Stomach (tissue), 9 donors: ENCODE data around the gene FUT8. TPM values are rescaled to one million over a fixed set of nuclear protein-coding genes. Genes with fewer than 3 reads are reported as not detected.

Source experiments
- DNase-seq, 2 donors: peaks; one replicate each; pipeline versions ENCODE4 v3.0.0 to v3.0.0-alpha.2; 2013 to 2019
- H3K27ac ChIP-seq, 5 donors: fragments of 200-600 bp in 4 of 5; sonication (generic) in 4 of 5; one replicate each; pipeline ENCODE4 v1.5.1; 2013 to 2019; ENCODE audit warnings: mild to moderate bottlenecking in 1 of 5, moderate library complexity in 1 of 5
- H3K27me3 ChIP-seq, 3 donors: fragments of 200-600 bp; sonication (generic); one replicate each; pipeline ENCODE4 v1.5.1; 2017 to 2019; ENCODE audit warnings: mixed run types in 1 of 3
- H3K36me3 ChIP-seq, 4 donors: fragments of 200-600 bp; sonication (generic); 1 replicate in 3 of 4; 2 replicates in 1 of 4; pipeline ENCODE4 v1.5.1; 2016 to 2019
- H3K4me1 ChIP-seq, 4 donors: fragments of 200-600 bp; sonication (generic); one replicate each; pipeline ENCODE4 v1.5.1; 2016 to 2019
- H3K4me3 ChIP-seq, 4 donors: fragments of 200-600 bp; sonication (generic) in 3 of 4; one replicate each; pipeline ENCODE4 v1.5.1; 2016 to 2019; ENCODE audit warnings: mild to moderate bottlenecking in 1 of 4
- H3K9me3 ChIP-seq, 4 donors: fragments of 200-600 bp; sonication (generic); one replicate each; pipeline ENCODE4 v1.5.1; 2016 to 2019
- EP300 ChIP-seq: sonication (generic); formaldehyde crosslinking; IDR thresholded peaks from one replicate; pipeline ENCODE4 v1.6.1; 2017; ENCODE audit warnings: antibody characterized with exemption
- POLR2A ChIP-seq, 4 donors: fragments of 450-650 bp; IDR thresholded peaks; one replicate each; pipeline ENCODE4 v1.6.1; 2016; ENCODE audit warnings: antibody characterized with exemption in 4 of 4, control low read depth in 2 of 4, mild to moderate bottlenecking in 1 of 4, moderate library complexity in 1 of 4
- POLR2AphosphoS5 ChIP-seq, 3 donors: sonication (generic); formaldehyde crosslinking; IDR thresholded peaks; one replicate each; pipeline ENCODE4 v1.6.1; 2016; ENCODE audit warnings: antibody characterized with exemption in 3 of 3
- WGBS, 5 donors: extraction: QIAGEN DNeasy Blood & Tissue Kit in 3 of 5; methylation state at CpG; one replicate each; pipeline versions ENCODE4 v1.1.5 to v1.1.7; 2013 to 2018; 5-methylcytosine and 5-hydroxymethylcytosine counted together
- intact Hi-C: fragments of 100-400 bp; cut with DNase I; formaldehyde crosslinking; loops from one replicate; pipeline ENCODE4 v1.15.1; 2023; ENCODE audit warnings: low total_unique reads
- polyA plus RNA-seq, 3 donors: library from polyadenylated mRNA; stranded (reverse); fragments of 200-250 nt; gene quantifications; one replicate each; pipeline ENCODE4 v1.2.3, GENCODE V29; 2013
- total RNA-seq, 5 donors: library from RNA; depleted of rRNA; stranded (reverse); fragments of >200 nt; gene quantifications; one replicate each; pipeline versions ENCODE4 v1.1.0 to v1.2.3, GENCODE V29; 2014 to 2016
- TF ChIP-seq, protein P1 (sequence below), 7 experiments: fragments of 450-650 bp in 4 of 7; fragments of 200-600 bp in 3 of 7; sonication (generic) in 3 of 7; IDR thresholded peaks; one replicate each; pipeline ENCODE4 v1.5.1; 2016 to 2019; ENCODE audit warnings: antibody characterized with exemption in 7 of 7, control low read depth in 2 of 7, mild to moderate bottlenecking in 1 of 7
- donor health status: healthy with polysubstance abuse.
- donor health status: Bipolar disorder and iron deficiency.
- donor health status: healthy.

The FUT8 gene
- total and polyA plus RNA-seq, 8 donors: 17.4 to 175 (median 36.7) TPM

DNA sequence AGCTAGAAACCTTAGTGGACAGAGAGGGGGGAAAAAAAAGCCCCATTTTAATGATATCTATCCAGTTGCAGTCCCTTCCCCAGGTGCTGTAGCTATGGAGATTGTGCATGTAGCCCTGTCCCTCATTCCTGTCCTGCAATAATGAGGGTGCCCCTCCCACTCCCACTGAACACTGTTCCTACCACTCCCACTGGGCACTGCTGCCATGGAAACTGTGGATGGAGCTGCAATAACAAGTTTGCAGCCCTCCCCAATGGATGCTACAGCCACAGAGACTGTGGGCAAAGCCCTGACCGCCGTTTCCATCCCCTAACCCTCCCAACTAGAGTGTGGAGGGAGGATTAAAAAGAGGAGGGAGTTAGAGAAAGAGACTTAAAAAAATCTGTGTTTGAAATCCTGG is 238.3 kb downstream of the FUT8 start:
- 93 to 98% (median 95%) methylated on average over 2 of the region's 2 CpGs for WGBS, 5 donors

DNA sequence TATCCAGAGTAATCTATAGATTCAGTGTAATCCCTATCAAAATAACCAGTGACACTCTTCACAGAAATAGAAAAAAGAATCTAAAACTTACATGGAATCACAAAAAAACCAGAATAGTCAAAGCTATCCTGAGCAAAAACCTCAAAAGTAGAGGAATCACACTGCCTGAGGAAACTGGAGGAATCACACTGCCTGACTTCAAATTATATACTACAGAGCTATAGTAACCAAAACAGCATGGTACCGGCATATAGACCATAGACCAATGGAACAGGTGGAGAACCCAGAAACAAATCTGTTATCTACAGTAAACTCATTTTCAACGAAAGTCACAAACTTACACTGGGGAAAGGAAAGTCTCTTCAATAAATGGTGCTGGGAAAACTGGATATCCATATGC is 244.0 kb downstream of the FUT8 start:
- TF ChIP-seq POLR2AphosphoS5 (IDR thresholded peaks at IDR 0.05) (no peak), EP300 (no peak), POLR2A (IDR thresholded peaks at IDR 0.05) (no peak)
- TF ChIP-seq, protein P1, sequence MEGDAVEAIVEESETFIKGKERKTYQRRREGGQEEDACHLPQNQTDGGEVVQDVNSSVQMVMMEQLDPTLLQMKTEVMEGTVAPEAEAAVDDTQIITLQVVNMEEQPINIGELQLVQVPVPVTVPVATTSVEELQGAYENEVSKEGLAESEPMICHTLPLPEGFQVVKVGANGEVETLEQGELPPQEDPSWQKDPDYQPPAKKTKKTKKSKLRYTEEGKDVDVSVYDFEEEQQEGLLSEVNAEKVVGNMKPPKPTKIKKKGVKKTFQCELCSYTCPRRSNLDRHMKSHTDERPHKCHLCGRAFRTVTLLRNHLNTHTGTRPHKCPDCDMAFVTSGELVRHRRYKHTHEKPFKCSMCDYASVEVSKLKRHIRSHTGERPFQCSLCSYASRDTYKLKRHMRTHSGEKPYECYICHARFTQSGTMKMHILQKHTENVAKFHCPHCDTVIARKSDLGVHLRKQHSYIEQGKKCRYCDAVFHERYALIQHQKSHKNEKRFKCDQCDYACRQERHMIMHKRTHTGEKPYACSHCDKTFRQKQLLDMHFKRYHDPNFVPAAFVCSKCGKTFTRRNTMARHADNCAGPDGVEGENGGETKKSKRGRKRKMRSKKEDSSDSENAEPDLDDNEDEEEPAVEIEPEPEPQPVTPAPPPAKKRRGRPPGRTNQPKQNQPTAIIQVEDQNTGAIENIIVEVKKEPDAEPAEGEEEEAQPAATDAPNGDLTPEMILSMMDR (IDR thresholded peaks at IDR 0.05): no peak
- H3K4me3 ChIP-seq: no peak overlapping the region
- intact Hi-C loops: no loop called here
- H3K36me3 ChIP-seq: no peaks in the 10 kb centered on the region
- no peak for DNase-seq
- peaks cover 0 to 5% (median 2%) of the 10 kb centered on the region in 4 donors for H3K9me3 ChIP-seq
- H3K4me1 ChIP-seq: peaks cover 0 to 36% (median 15%) of the 10 kb centered on the region in 4 donors
- H3K27ac ChIP-seq: no peak overlapping the region
- no peaks in the 10 kb centered on the region for H3K27me3 ChIP-seq
- WGBS, 5 donors: 91 to 98% (median 96%) methylated on average over 2 of the region's 2 CpGs

More for the DNA sequence above, 238.3 kb downstream of the FUT8 start:
- intact Hi-C loops: no loop called here
- H3K4me3 ChIP-seq: no peak overlapping the region
- no peak for TF ChIP-seq EP300
- TF ChIP-seq, protein P1 (IDR thresholded peaks at IDR 0.05): no peak
- TF ChIP-seq POLR2AphosphoS5 (IDR thresholded peaks at IDR 0.05): no peak
- no peak for TF ChIP-seq POLR2A (IDR thresholded peaks at IDR 0.05)
- H3K4me1 ChIP-seq: no peaks in the 10 kb centered on the region
- peaks cover 0 to 4% (median 0%) of the 10 kb centered on the region in 4 donors for H3K9me3 ChIP-seq
- peak in 1 of 2 donors; percentile 6 for DNase-seq
- no peak overlapping the region for H3K27ac ChIP-seq
- peaks cover 0 to 14% (median 3%) of the 10 kb centered on the region in 4 donors for H3K36me3 ChIP-seq
- H3K27me3 ChIP-seq: no peaks in the 10 kb centered on the region

DNA sequence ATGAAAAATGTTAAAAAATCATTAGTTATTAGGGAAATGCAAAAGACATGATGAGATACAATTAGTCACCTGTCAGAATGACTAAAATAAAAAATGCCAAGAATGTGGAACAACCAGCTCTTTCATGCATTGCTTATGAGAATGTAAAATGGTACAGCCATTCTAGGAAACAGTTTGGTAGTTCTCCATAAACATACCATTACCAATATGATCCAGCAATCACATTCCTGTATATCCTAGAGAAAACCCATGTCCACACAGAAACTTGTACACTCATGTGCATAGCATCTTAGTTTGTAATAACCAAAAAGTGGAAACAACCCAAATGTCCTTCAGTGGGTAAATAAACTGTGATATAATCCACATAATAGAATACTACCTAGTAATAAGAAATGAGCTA is 245.7 kb downstream of the FUT8 start:
- TF ChIP-seq EP300: no peak
- TF ChIP-seq, protein P1 (IDR thresholded peaks at IDR 0.05): no peak
- no peak for TF ChIP-seq POLR2AphosphoS5 (IDR thresholded peaks at IDR 0.05)
- TF ChIP-seq POLR2A (IDR thresholded peaks at IDR 0.05): no peak
- H3K4me1 ChIP-seq: peaks cover 0 to 46% (median 19%) of the 10 kb centered on the region in 4 donors
- no peak overlapping the region for H3K4me3 ChIP-seq
- intact Hi-C loops: no loop called here
- no peaks in the 10 kb centered on the region for H3K36me3 ChIP-seq
- H3K9me3 ChIP-seq: peaks cover 0 to 5% (median 2%) of the 10 kb centered on the region in 4 donors
- DNase-seq: no peak
- no peaks in the 10 kb centered on the region for H3K27me3 ChIP-seq
- H3K27ac ChIP-seq: no peak overlapping the region

DNA sequence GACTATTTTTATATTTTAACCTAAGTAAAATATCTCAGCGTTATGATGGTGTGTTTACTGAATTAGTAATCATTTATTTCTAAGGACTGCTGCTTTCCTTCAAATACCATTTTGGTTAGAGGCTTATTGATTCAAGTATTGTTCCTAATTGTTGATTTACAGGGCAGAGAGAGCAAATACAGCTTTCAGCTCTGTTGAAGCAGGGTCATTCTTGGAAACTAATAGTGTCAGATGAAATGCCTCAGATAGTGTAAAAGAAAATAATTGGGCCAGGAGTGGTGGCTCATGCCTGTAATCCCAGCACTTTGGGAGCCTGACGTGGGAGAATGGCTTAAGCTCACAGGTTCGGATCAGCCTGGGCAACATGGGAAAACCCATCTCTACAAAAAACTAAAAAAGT is 249.3 kb downstream of the FUT8 start:
- H3K9me3 ChIP-seq: no peaks in the 10 kb centered on the region
- no peaks in the 10 kb centered on the region for H3K27me3 ChIP-seq
- no peak overlapping the region for H3K4me3 ChIP-seq
- WGBS, 5 donors: 31 to 59% (median 45%) methylated on average over 3 of the region's 3 CpGs
- peaks cover 0 to 46% (median 19%) of the 10 kb centered on the region in 4 donors for H3K4me1 ChIP-seq
- intact Hi-C loops: no loop called here
- TF ChIP-seq POLR2AphosphoS5 (IDR thresholded peaks at IDR 0.05) (peak in 1 of 3 donors; percentile 23), POLR2A (IDR thresholded peaks at IDR 0.05) (no peak)
- H3K27ac ChIP-seq: peak overlapping the region in 2 of 5 donors; percentile 1 to 54
- DNase-seq: peak in 1 of 2 donors; percentile 54
- H3K36me3 ChIP-seq: no peaks in the 10 kb centered on the region

DNA sequence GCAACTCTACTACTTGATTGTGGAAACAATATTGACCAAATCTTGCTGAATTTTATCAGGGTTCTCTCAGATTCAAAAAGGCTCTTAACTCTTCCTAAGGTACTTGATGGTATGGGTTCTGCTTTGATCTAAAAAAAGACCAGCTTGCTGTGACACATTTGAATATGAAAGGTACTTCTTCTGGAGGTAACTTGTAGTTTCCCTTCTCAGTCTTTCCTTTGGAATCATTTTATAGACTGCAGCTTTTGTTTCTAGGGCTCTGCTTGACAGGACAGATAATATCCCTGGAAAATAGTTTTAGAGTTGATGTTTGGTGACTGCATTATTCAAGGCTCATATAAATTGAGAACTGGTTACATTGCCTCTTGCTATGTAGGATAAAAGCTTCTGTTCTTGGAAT is 251.9 kb downstream of the FUT8 start:
- no peak for DNase-seq
- Histone ChIP-seq H3K4me3 (no peak overlapping the region), H3K27ac (no peak overlapping the region), H3K36me3 (peaks cover 0 to 8% (median 6%) of the 10 kb centered on the region in 4 donors), H3K4me1 (peaks cover 0 to 31% (median 17%) of the 10 kb centered on the region in 4 donors), H3K9me3 (no peaks in the 10 kb centered on the region), H3K27me3 (no peaks in the 10 kb centered on the region)
- TF ChIP-seq POLR2A (IDR thresholded peaks at IDR 0.05) (no peak), EP300 (no peak), POLR2AphosphoS5 (IDR thresholded peaks at IDR 0.05) (no peak)
- TF ChIP-seq, protein P1 (IDR thresholded peaks at IDR 0.05): no peak
- intact Hi-C loops: no loop called here
